DOHH2 (cell line): ENCODE results near the gene MACF1.

Source experiments
- EZH2phosphoT487 ChIP-seq: fragments of 200-600 bp; sonication (generic); IDR thresholded peaks from 2 replicates; pipeline ENCODE4 v1.6.1; 2017; ENCODE audit warnings: borderline replicate concordance, mild to moderate bottlenecking, antibody characterized with exemption, low read length, moderate library complexity, mixed read lengths
- TF ChIP-seq, protein P1 (sequence below): fragments of 200-600 bp; sonication (generic); IDR thresholded peaks from one replicate; pipeline ENCODE4 v1.5.1; 2014; ENCODE audit warnings: antibody characterized with exemption, mild to moderate bottlenecking, low read depth, low read length; ENCODE audit not compliant: poor library complexity, severe bottlenecking

GRCh38 chr1:39384305-39384704 lies 179.8 kb downstream of the MACF1 start:
- TF ChIP-seq, protein P1, sequence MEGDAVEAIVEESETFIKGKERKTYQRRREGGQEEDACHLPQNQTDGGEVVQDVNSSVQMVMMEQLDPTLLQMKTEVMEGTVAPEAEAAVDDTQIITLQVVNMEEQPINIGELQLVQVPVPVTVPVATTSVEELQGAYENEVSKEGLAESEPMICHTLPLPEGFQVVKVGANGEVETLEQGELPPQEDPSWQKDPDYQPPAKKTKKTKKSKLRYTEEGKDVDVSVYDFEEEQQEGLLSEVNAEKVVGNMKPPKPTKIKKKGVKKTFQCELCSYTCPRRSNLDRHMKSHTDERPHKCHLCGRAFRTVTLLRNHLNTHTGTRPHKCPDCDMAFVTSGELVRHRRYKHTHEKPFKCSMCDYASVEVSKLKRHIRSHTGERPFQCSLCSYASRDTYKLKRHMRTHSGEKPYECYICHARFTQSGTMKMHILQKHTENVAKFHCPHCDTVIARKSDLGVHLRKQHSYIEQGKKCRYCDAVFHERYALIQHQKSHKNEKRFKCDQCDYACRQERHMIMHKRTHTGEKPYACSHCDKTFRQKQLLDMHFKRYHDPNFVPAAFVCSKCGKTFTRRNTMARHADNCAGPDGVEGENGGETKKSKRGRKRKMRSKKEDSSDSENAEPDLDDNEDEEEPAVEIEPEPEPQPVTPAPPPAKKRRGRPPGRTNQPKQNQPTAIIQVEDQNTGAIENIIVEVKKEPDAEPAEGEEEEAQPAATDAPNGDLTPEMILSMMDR: no peak
- no peak for TF ChIP-seq EZH2phosphoT487
